Effector memory CD4-positive, alpha-beta T cell (primary cell): ENCODE measurements around the gene CXCR6.

Experiments used
- DNase-seq, 3 donors: peaks; one replicate each; pipeline ENCODE4 v3.0.0-alpha.2; 2020
- H3K27ac ChIP-seq: 2 replicates; pipeline ENCODE4 v1.7.0; 2013; ENCODE audit warnings: mild to moderate bottlenecking, low read length, moderate library complexity; ENCODE audit not compliant: insufficient read depth, poor library complexity, severe bottlenecking
- H3K27me3 ChIP-seq: replicated peaks from 2 replicates; pipeline ENCODE4 v1.7.0; 2013; ENCODE audit warnings: mild to moderate bottlenecking, low read length; ENCODE audit not compliant: insufficient read depth, control insufficient read depth, poor library complexity, severe bottlenecking
- H3K36me3 ChIP-seq: 2 replicates; pipeline ENCODE4 v1.7.0; 2013; ENCODE audit warnings: mild to moderate bottlenecking, low read length, moderate library complexity; ENCODE audit not compliant: control insufficient read depth, insufficient read depth
- H3K4me1 ChIP-seq: 2 replicates; pipeline ENCODE4 v1.7.0; 2013; ENCODE audit warnings: low read length, mild to moderate bottlenecking; ENCODE audit not compliant: control insufficient read depth, insufficient read depth, poor library complexity, severe bottlenecking
- H3K4me3 ChIP-seq: 2 replicates; pipeline ENCODE4 v1.7.0; 2013; ENCODE audit warnings: low read length, low read depth, mild to moderate bottlenecking; ENCODE audit not compliant: insufficient read depth, poor library complexity, severe bottlenecking
- H3K9me3 ChIP-seq: 2 replicates; pipeline ENCODE4 v1.7.0; 2013; ENCODE audit warnings: mild to moderate bottlenecking, low read length, moderate library complexity; ENCODE audit not compliant: control insufficient read depth

CXCR6 gene

GRCh38 chr3:45938043-45938435 lies 5.2 kb upstream of the CXCR6 start:
- Histone ChIP-seq H3K4me1 (peaks cover 6% of the 10 kb centered on the region), H3K9me3 (no peaks in the 10 kb centered on the region), H3K4me3 (no peak overlapping the region), H3K36me3 (peaks cover 45% of the 10 kb centered on the region), H3K27ac (no peak overlapping the region), H3K27me3 (no peaks in the 10 kb centered on the region)
- DNase-seq, result no peak

GRCh38 chr3:45938864-45939263 lies 4.4 kb upstream of the CXCR6 start:
- Histone ChIP-seq H3K27ac (no peak overlapping the region), H3K9me3 (no peaks in the 10 kb centered on the region), H3K36me3 (peaks cover 38% of the 10 kb centered on the region), H3K27me3 (no peaks in the 10 kb centered on the region), H3K4me3 (no peak overlapping the region), H3K4me1 (peaks cover 14% of the 10 kb centered on the region)
- DNase-seq, result peak; percentile 59 to 75 (median 62)

GRCh38 chr3:45939341-45939771 lies 3.9 kb upstream of the CXCR6 start:
- no peaks in the 10 kb centered on the region for H3K27me3 ChIP-seq
- DNase-seq, result no peak
- no peak overlapping the region for H3K4me3 ChIP-seq
- H3K27ac ChIP-seq, result no peak overlapping the region
- peaks cover 19% of the 10 kb centered on the region for H3K4me1 ChIP-seq
- H3K36me3 ChIP-seq, result peaks cover 33% of the 10 kb centered on the region
- no peaks in the 10 kb centered on the region for H3K9me3 ChIP-seq

GRCh38 chr3:45940004-45940780 lies 3.1 kb upstream of the CXCR6 start:
- Histone ChIP-seq H3K36me3 (peaks cover 27% of the 10 kb centered on the region), H3K27me3 (no peaks in the 10 kb centered on the region), H3K4me3 (no peak overlapping the region), H3K27ac (no peak overlapping the region), H3K4me1 (peaks cover 26% of the 10 kb centered on the region), H3K9me3 (no peaks in the 10 kb centered on the region)
- no peak for DNase-seq

- Histone ChIP-seq H3K4me1 (peaks cover 30% of the 10 kb centered on the region), H3K36me3 (peaks cover 23% of the 10 kb centered on the region), H3K27ac (no peak overlapping the region), H3K27me3 (no peaks in the 10 kb centered on the region), H3K9me3 (no peaks in the 10 kb centered on the region), H3K4me3 (no peak overlapping the region)
- DNase-seq, result no peak
Measured at GRCh38 chr3:45940781-45941365, 2.4 kb upstream of the CXCR6 start.

GRCh38 chr3:45942051-45942825 lies 1.0 kb upstream of the CXCR6 start:
- peaks cover 30% of the 10 kb centered on the region for H3K4me1 ChIP-seq
- no peak overlapping the region for H3K27ac ChIP-seq
- H3K27me3 ChIP-seq, result no peaks in the 10 kb centered on the region
- H3K9me3 ChIP-seq, result no peaks in the 10 kb centered on the region
- H3K36me3 ChIP-seq, result peaks cover 14% of the 10 kb centered on the region
- no peak for DNase-seq
- H3K4me3 ChIP-seq, result no peak overlapping the region

GRCh38 chr3:45944830-45945620 lies 1.8 kb downstream of the CXCR6 start:
- H3K4me3 ChIP-seq, result no peak overlapping the region

GRCh38 chr3:45946307-45946706 lies 3.0 kb downstream of the CXCR6 start:
- H3K4me1 ChIP-seq, result peaks cover 50% of the 10 kb centered on the region
- no peaks in the 10 kb centered on the region for H3K27me3 ChIP-seq

More at GRCh38 chr3:45944830-45945620, 1.8 kb downstream of the CXCR6 start:
- Histone ChIP-seq H3K36me3 (peaks cover 30% of the 10 kb centered on the region), H3K27me3 (no peaks in the 10 kb centered on the region), H3K4me1 (peaks cover 37% of the 10 kb centered on the region), H3K9me3 (no peaks in the 10 kb centered on the region), H3K27ac (peak overlapping the region; percentile 45)
- no peak for DNase-seq

GRCh38 chr3:45946875-45947274 lies 3.6 kb downstream of the CXCR6 start:
- no peaks in the 10 kb centered on the region for H3K9me3 ChIP-seq
- H3K27ac ChIP-seq, result no peak overlapping the region
- H3K36me3 ChIP-seq, result peaks cover 40% of the 10 kb centered on the region
- no peaks in the 10 kb centered on the region for H3K27me3 ChIP-seq
- no peak overlapping the region for H3K4me3 ChIP-seq
- no peak for DNase-seq
- H3K4me1 ChIP-seq, result peaks cover 51% of the 10 kb centered on the region

More at GRCh38 chr3:45946307-45946706, 3.0 kb downstream of the CXCR6 start:
- no peak overlapping the region for H3K27ac ChIP-seq
- no peak for DNase-seq
- peaks cover 39% of the 10 kb centered on the region for H3K36me3 ChIP-seq
- H3K9me3 ChIP-seq, result no peaks in the 10 kb centered on the region
- no peak overlapping the region for H3K4me3 ChIP-seq
